Measurements from ENCODE around the gene POLD1.
"Not testable (repeated sequence)": the region's sequence is repeated elsewhere in the genome, so short reads cannot be mapped to it uniquely, and the experiment has no call there.

Gene POLD1

GRCh38 chr19:50383852-50384684, at the start of gene POLD1:
POLD1 (plus strand) TSS chr19:50384347; CDS start chr19:50398852, 14,505 bp downstream.
- DNase-seq, result peak; percentile 41 to 96 (median 90)

GRCh38 chr19:50334741-50335421, 49.3 kb upstream of the POLD1 start:
- DNase-seq, result no peak

GRCh38 chr19:50337031-50337430, 47.1 kb upstream of the POLD1 start:
- DNase-seq, result not testable (repeated sequence)

GRCh38 chr19:50340331-50340730, 43.8 kb upstream of the POLD1 start:
- DNase-seq, result no peak

- DNase-seq, result no peak
Measured at GRCh38 chr19:50341091-50341564, 43.0 kb upstream of the POLD1 start.

- peak in 2 of 58 donors; percentile 28 to 48 for DNase-seq
Measured at GRCh38 chr19:50344661-50345318, 39.4 kb upstream of the POLD1 start.

- DNase-seq, result not testable (repeated sequence)
Measured at GRCh38 chr19:50347089-50347581, 37.0 kb upstream of the POLD1 start.

- DNase-seq, result no peak
Measured at GRCh38 chr19:50349277-50350057, 34.7 kb upstream of the POLD1 start.

GRCh38 chr19:50352242-50352641, 31.9 kb upstream of the POLD1 start:
- DNase-seq, result no peak

GRCh38 chr19:50353487-50353880, 30.7 kb upstream of the POLD1 start:
- DNase-seq, result not testable (repeated sequence)

- no peak for DNase-seq
Measured at GRCh38 chr19:50356691-50357177, 27.4 kb upstream of the POLD1 start.

GRCh38 chr19:50357178-50358100, 26.7 kb upstream of the POLD1 start:
- DNase-seq, result peak in 56 of 58 donors; percentile 34 to 87 (median 68)

- peak in 49 of 58 donors; percentile 10 to 67 (median 41) for DNase-seq
Measured at GRCh38 chr19:50358483-50359327, 25.4 kb upstream of the POLD1 start.

GRCh38 chr19:50359328-50359818, 24.8 kb upstream of the POLD1 start:
- no peak for DNase-seq

GRCh38 chr19:50361290-50362029, 22.7 kb upstream of the POLD1 start:
- DNase-seq, result no peak

GRCh38 chr19:50362030-50362412, 22.1 kb upstream of the POLD1 start:
- no peak for DNase-seq

GRCh38 chr19:50362656-50363424, 21.3 kb upstream of the POLD1 start:
- DNase-seq, result no peak
